K562 (cell line): Measurements from ENCODE around the gene RALGAPB. TPM values are rescaled to one million over a fixed set of nuclear protein-coding genes. Genes with fewer than 3 reads are reported as not detected.

ENCODE experiments used
- ATAC-seq: fragments of 200-7000 bp; cut with Tn5 transposase; 3 replicates; pipeline ENCODE4 v1.9.1; 2020; ENCODE audit warnings: moderate library complexity
- BruUV-seq: library from RNA; stranded (reverse); fragments of 400-500 nt; replicated peaks from 2 replicates; lab custom pipeline; 2021; lab: Mats Ljungman, UMichigan
- CTCF ChIA-PET: fragments of 300-600 bp; formaldehyde crosslinking; extraction: SDS; loops from one replicate; lab custom pipeline; 2021; ENCODE audit warnings: low intra/inter-chr PET ratio; lab: Yijun Ruan, JAX
- POLR2A ChIA-PET: fragments of 300-600, 350-650 bp; sonication (Branson Sonifier 250); formaldehyde crosslinking; extraction: SDS; loops from one replicate; lab custom pipeline; 2021; ENCODE audit warnings: antibody characterized with exemption, inconsistent platforms; lab: Yijun Ruan, JAX
- DNase-seq, 4 experiments: peaks; one replicate each; pipeline versions ENCODE4 v3.0.0 to v3.0.0-alpha.2; 2011 to 2018; ENCODE audit warnings: low spot score in 3 of 4, mixed read lengths in 3 of 4; ENCODE audit errors: extremely low read depth in 1 of 4
- FAIRE-seq: peaks from 2 replicates; lab custom pipeline; 2011; peaks lifted over from hg19 to GRCh38; lab: Jason Lieb, UNC
- H2AFZ ChIP-seq: 2 replicates; pipeline ENCODE4 v1.6.0; 2011; ENCODE audit warnings: low read depth, low read length, control low read depth, inconsistent platforms
- H3K27ac ChIP-seq: fragments of 200-600 bp; 3 replicates; pipeline ENCODE4 v1.8.0; 2011; ENCODE audit warnings: low read depth, mild to moderate bottlenecking, control low read depth, inconsistent platforms, low read length, moderate library complexity, mixed read lengths; ENCODE audit errors: extremely low read depth
- H3K27me3 ChIP-seq, 2 experiments: fragments of 300-600 bp in 1 of 2; 2 replicates in 1 of 2; 3 replicates in 1 of 2; pipeline versions ENCODE4 v1.6.0 to v1.8.0; 2011; ENCODE audit warnings: inconsistent platforms in 2 of 2, low read length in 2 of 2, mild to moderate bottlenecking in 1 of 2, mixed read lengths in 1 of 2, moderate library complexity in 1 of 2; ENCODE audit not compliant: control insufficient read depth in 2 of 2, insufficient read depth in 2 of 2
- H3K36me3 ChIP-seq: fragments of 300-600 bp; 3 replicates; pipeline ENCODE4 v1.8.0; 2011; ENCODE audit warnings: mild to moderate bottlenecking, low read length, inconsistent platforms; ENCODE audit not compliant: control insufficient read depth, insufficient read depth
- H3K4me1 ChIP-seq, 2 experiments: fragments of 200-600 bp in 1 of 2; replicated peaks in 1 of 2; 2 replicates in 1 of 2; 3 replicates in 1 of 2; pipeline versions ENCODE4 v1.5.1 to v1.8.0; 2011; ENCODE audit warnings: inconsistent platforms in 2 of 2, low read length in 2 of 2, mild to moderate bottlenecking in 1 of 2, mixed read lengths in 1 of 2, moderate library complexity in 1 of 2; ENCODE audit not compliant: control insufficient read depth in 2 of 2, insufficient read depth in 2 of 2
- H3K4me2 ChIP-seq: 2 replicates; pipeline ENCODE4 v1.6.1; 2011; ENCODE audit warnings: low read length, control low read depth, inconsistent platforms, mixed read lengths; ENCODE audit not compliant: insufficient read depth
- H3K4me3 ChIP-seq: fragments of 200-600 bp; sonication (generic), shearing (Covaris generic); 2 replicates; pipeline ENCODE4 v1.5.1; 2016; ENCODE audit warnings: control low read depth, inconsistent platforms
- H3K79me2 ChIP-seq: fragments of 200-600 bp; 3 replicates; pipeline ENCODE4 v1.8.0; 2011; ENCODE audit warnings: low read length, inconsistent platforms; ENCODE audit not compliant: control insufficient read depth, insufficient read depth
- H3K9ac ChIP-seq, 2 experiments: 2 replicates each; pipeline versions ENCODE4 v1.6.0 to v1.6.1; 2011; ENCODE audit warnings: low read depth in 2 of 2, low read length in 2 of 2, control low read depth in 1 of 2, inconsistent platforms in 1 of 2, mild to moderate bottlenecking in 1 of 2, mixed read lengths in 1 of 2; ENCODE audit not compliant: insufficient read depth in 1 of 2
- H3K9me1 ChIP-seq: one replicate; pipeline ENCODE4 v1.6.0; 2011; ENCODE audit warnings: inconsistent platforms, mild to moderate bottlenecking, low read length, moderate library complexity; ENCODE audit not compliant: control insufficient read depth, insufficient read depth
- H3K9me3 ChIP-seq: replicated peaks from 2 replicates; pipeline ENCODE4 v1.5.1; 2011; ENCODE audit warnings: low read depth, low read length, inconsistent platforms; ENCODE audit not compliant: control insufficient read depth, insufficient read depth
- H4K20me1 ChIP-seq: replicated peaks from 2 replicates; pipeline ENCODE4 v1.6.1; 2011; ENCODE audit warnings: low read length, inconsistent platforms, mixed read lengths; ENCODE audit not compliant: control insufficient read depth, insufficient read depth
- FOXJ3 ChIP-seq: sonication (generic); formaldehyde crosslinking; IDR thresholded peaks from 2 replicates; pipeline ENCODE4 v1.4.0; 2020; ENCODE audit warnings: mild to moderate bottlenecking, missing genetic modification reagents
- MCM2 ChIP-seq: fragments of 450-650 bp; IDR thresholded peaks from 2 replicates; pipeline ENCODE4 v1.6.1; 2017; ENCODE audit warnings: low read depth, mild to moderate bottlenecking
- NR4A1 ChIP-seq, 2 experiments: fragments of 250-450 bp in 1 of 2; fragments of 450-650 bp in 1 of 2; sonication (Bioruptor Pico) in 1 of 2; IDR thresholded peaks; 2 replicates each; pipeline versions ENCODE4 v1.4.0 to v1.6.1; 2016 to 2020; ENCODE audit warnings: mild to moderate bottlenecking in 2 of 2, missing compliant biosample characterization in 1 of 2, missing genetic modification characterization in 1 of 2, moderate library complexity in 1 of 2
- SIRT6 ChIP-seq: IDR thresholded peaks from one replicate; pipeline ENCODE4 v1.6.1; 2012; ENCODE audit warnings: low read depth, mild to moderate bottlenecking, control low read depth, inconsistent platforms, low read length, moderate library complexity
- ZNF134 ChIP-seq: fragments of 250-450 bp; sonication (Bioruptor Pico); conservative IDR thresholded peaks from 2 replicates; pipeline ENCODE4 v1.4.0; 2020
- ZNF253 ChIP-seq: fragments of 250-450 bp; sonication (Bioruptor Pico); conservative IDR thresholded peaks from 2 replicates; pipeline ENCODE4 v1.6.1; 2021; ENCODE audit warnings: mild to moderate bottlenecking
- WGBS: fragments of 100-300 bp; shearing (Covaris generic); methylation state at CpG from one replicate; pipeline ENCODE4 v1.1.6; 2016; ENCODE audit warnings: low coverage, mixed read lengths; ENCODE audit not compliant: insufficient coverage; ENCODE audit errors: missing lambda C conversion rate; 5-methylcytosine and 5-hydroxymethylcytosine counted together
- in situ Hi-C: fragments of 300-500 bp; cut with MboI; formaldehyde crosslinking; loops from 4 replicates; pipeline ENCODE4 v1.15.0; 2018; ENCODE audit warnings: inconsistent platforms, mixed read lengths
- intact Hi-C: fragments of 100-400 bp; cut with micrococcal nuclease; formaldehyde crosslinking; loops from 2 replicates; pipeline ENCODE4 v1.14.2; 2022
- polyA plus RNA-seq, 8 experiments: library from polyadenylated mRNA; depleted of rRNA in 4 of 8; stranded (reverse) in 5 of 8; unstranded in 3 of 8; fragments of >200 nt; fragmentation: Nextera tagmentation in 2 of 8; fragmentation: Illumina TruSeq in 1 of 8; extraction: Ambion mirVana in 2 of 8; extraction: Trizol in 1 of 8; gene quantifications; 2 replicates each; pipeline versions ENCODE4 v1.2.1 to v1.2.3, GENCODE V29; 2011 to 2014; ENCODE audit warnings: inconsistent platforms in 1 of 8, missing spikeins in 1 of 8
- total RNA-seq, 7 experiments: library from RNA; depleted of rRNA in 6 of 7; stranded (reverse); fragments of >200 nt in 6 of 7; fragmentation: Illumina TruSeq in 2 of 7; extraction: Trizol in 2 of 7; gene quantifications; 2 replicates each; pipeline versions ENCODE4 v1.2.1 to v1.2.3, GENCODE V29; 2011 to 2021; ENCODE audit warnings: low replicate concordance in 1 of 7
- TF ChIP-seq, protein P1 (sequence below): fragments of 450-650 bp; IDR thresholded peaks from 2 replicates; pipeline ENCODE4 v1.6.1; 2016
- TF ChIP-seq, protein P2 (sequence below): fragments of 250-450 bp; sonication (Bioruptor Pico); IDR thresholded peaks from 2 replicates; pipeline ENCODE4 v1.8.0; 2022; ENCODE audit warnings: moderate library complexity, mild to moderate bottlenecking, inconsistent platforms

RALGAPB gene
- total and polyA plus RNA-seq, 9 of the 15 experiments (the other 6 are each of a cell fraction or from before 2014, with no cell fraction given) = 4.3 to 25.6 (median 13.6) TPM

DNA sequence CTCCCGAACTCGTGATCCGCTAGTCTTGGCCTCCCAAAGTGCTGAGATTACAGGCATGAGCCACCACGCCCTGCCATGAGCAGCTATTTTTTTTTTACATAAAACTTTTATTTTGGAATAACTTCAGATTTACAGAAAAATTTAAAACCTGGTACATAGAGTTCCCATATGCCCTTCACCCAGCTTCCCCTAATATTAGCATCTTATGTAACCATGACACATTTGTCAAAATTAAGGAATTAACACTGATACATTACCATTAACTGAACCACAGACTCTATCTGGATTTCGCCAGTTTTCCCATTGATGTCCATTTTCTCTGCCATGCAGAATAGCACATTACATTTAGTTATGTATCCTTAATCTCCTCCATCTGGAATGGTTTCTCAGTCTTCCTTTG, 14.3 kb upstream of the RALGAPB start:
- Histone ChIP-seq H3K27ac (no peak overlapping the region), H3K9me1 (no peaks in the 10 kb centered on the region), H3K36me3 (no peaks in the 10 kb centered on the region), H3K27me3 (peaks cover 4 to 15% of the 10 kb centered on the region in 2 experiments; a peak in 4 of 5 replicates), H3K79me2 (no peaks in the 10 kb centered on the region), H2AFZ (no peak overlapping the region), H4K20me1 (no peaks in the 10 kb centered on the region), H3K9ac (no peak overlapping the region), H3K4me1 (peaks cover 7 to 22% of the 10 kb centered on the region in 2 experiments), H3K4me2 (no peak overlapping the region), H3K4me3 (no peak overlapping the region), H3K9me3 (no peaks in the 10 kb centered on the region)
- WGBS = 33% methylated on average over 5 of the region's 5 CpGs
- ChIA-PET CTCF (no interaction called here), POLR2A (interaction anchor here (2.4 to 2.8 kb wide), 2 partner anchors 11 to 15 kb away, joined by 6 to 9 read pairs; partner anchors contain the start of gene RALGAPB)
- intact Hi-C loops = no loop called here
- no peak for FAIRE-seq
- ATAC-seq = no peak
- TF ChIP-seq FOXJ3 (CRISPR knock-in tag) (no peak), ZNF253 (CRISPR knock-in tag) (no peak), SIRT6 (no peak), ZNF134 (no peak), MCM2 (no peak), NR4A1 (CRISPR knock-in tag; IDR thresholded peaks at IDR 0.05) (no peak), NR4A1 (tag; IDR thresholded peaks at IDR 0.05) (no peak)
- TF ChIP-seq, protein P1, sequence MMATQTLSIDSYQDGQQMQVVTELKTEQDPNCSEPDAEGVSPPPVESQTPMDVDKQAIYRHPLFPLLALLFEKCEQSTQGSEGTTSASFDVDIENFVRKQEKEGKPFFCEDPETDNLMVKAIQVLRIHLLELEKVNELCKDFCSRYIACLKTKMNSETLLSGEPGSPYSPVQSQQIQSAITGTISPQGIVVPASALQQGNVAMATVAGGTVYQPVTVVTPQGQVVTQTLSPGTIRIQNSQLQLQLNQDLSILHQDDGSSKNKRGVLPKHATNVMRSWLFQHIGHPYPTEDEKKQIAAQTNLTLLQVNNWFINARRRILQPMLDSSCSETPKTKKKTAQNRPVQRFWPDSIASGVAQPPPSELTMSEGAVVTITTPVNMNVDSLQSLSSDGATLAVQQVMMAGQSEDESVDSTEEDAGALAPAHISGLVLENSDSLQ = no peak
- TF ChIP-seq, protein P2, sequence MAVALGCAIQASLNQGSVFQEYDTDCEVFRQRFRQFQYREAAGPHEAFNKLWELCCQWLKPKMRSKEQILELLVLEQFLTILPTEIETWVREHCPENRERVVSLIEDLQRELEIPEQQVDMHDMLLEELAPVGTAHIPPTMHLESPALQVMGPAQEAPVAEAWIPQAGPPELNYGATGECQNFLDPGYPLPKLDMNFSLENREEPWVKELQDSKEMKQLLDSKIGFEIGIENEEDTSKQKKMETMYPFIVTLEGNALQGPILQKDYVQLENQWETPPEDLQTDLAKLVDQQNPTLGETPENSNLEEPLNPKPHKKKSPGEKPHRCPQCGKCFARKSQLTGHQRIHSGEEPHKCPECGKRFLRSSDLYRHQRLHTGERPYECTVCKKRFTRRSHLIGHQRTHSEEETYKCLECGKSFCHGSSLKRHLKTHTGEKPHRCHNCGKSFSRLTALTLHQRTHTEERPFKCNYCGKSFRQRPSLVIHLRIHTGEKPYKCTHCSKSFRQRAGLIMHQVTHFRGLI (CRISPR knock-in tag) = no peak
- DNase-seq = no peak
- in situ Hi-C loops = no loop called here
- no TSS peak for BruUV-seq
